Keratinocyte (primary cell): ENCODE results near the gene CERKL.

ENCODE experiments used
- CTCF ChIP-seq, 3 experiments: IDR thresholded peaks in 1 of 3; conservative IDR thresholded peaks in 1 of 3; optimal IDR thresholded peaks in 1 of 3; 2 replicates in 2 of 3; 3 replicates in 1 of 3; pipeline versions ENCODE3 to v1.5.1; 2011; ENCODE audit warnings: low read length in 3 of 3, mild to moderate bottlenecking in 3 of 3, moderate library complexity in 2 of 3, control low read depth in 1 of 3, inconsistent platforms in 1 of 3; ENCODE audit not compliant: insufficient read depth in 2 of 3; ENCODE audit errors: extremely low read depth in 1 of 3
- EZH2 ChIP-seq: IDR thresholded peaks from one replicate; pipeline ENCODE4 v1.6.1; 2012; ENCODE audit warnings: inconsistent platforms, mild to moderate bottlenecking, low read length, moderate library complexity

GRCh38 chr2:181656450-181657291 lies at the start of gene CERKL:
- TF ChIP-seq EZH2 (peak; percentile 44), CTCF (optimal IDR thresholded peaks at IDR 0.05 in 1 of 3, IDR thresholded peaks at IDR 0.05 in 1 of 3, conservative IDR thresholded peaks at IDR 0.05 in 1 of 3; ENCODE audit: extremely low read depth in 1 of 3, insufficient read depth in 2 of 3, low read length in 3 of 3) (no peak)
